ENCODE data around the gene LRIT1.

DNA sequence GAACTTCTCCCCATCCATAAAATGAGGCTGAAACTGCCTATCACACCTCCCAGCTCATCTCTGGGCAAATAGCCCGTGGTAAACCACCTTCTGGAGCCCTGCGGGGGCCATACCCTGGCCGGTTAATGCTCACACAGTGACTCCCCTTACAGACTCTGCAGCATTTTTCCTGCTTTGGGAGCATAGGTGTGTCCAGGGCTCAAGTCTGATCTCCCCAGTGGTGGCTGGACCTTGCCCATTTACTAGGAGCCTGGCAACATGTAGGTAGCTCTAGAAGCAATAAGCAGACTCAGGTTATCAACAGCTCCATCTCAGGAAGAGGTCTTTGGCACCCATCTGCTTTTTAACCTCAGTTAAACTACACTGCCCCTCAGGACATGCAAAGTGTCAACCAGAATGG, 52.5 kb downstream of the LRIT1 start:
- TF ChIP-seq CTCF (IDR thresholded peaks at IDR 0.05) = no peak
- no peak for TF ChIP-seq POLR2A (IDR thresholded peaks at IDR 0.05)

Measured in ovary (tissue), 3 donors.